ENCODE data around the gene RPN1. TPM values are rescaled to one million over a fixed set of nuclear protein-coding genes. Genes with fewer than 3 reads are reported as not detected.
"Not testable (repeated sequence)": the region's sequence is repeated elsewhere in the genome, so short reads cannot be mapped to it uniquely, and the experiment has no call there.

The RPN1 gene
- total RNA-seq, 6 donors from 2014 or later: 81.7 to 321 (median 218) TPM

- ATAC-seq (ENCODE audit: low FRiP score in 2 of 2) (no peak), DNase-seq (no peak)
- no peaks in the 10 kb centered on the region for H3K36me3 ChIP-seq
- 90 to 93% methylated on average over 3 of the region's 3 CpGs for WGBS, 2 donors
- no peaks in the 10 kb centered on the region for H3K9me3 ChIP-seq
- H3K4me1 ChIP-seq: peaks cover 0 to 5% (median 0%) of the 10 kb centered on the region in 4 donors
- no peaks in the 10 kb centered on the region for H3K27me3 ChIP-seq
- TF ChIP-seq CTCF (IDR thresholded peaks at IDR 0.05) (no peak), POLR2A (IDR thresholded peaks at IDR 0.05) (no peak), POLR2AphosphoS5 (IDR thresholded peaks at IDR 0.05) (no peak)
- no peak overlapping the region for H3K27ac ChIP-seq
- no peak overlapping the region for H3K4me3 ChIP-seq
These were observed 17.0 kb upstream of the RPN1 start for GRCh38 chr3:128667641-128668040.

DNA sequence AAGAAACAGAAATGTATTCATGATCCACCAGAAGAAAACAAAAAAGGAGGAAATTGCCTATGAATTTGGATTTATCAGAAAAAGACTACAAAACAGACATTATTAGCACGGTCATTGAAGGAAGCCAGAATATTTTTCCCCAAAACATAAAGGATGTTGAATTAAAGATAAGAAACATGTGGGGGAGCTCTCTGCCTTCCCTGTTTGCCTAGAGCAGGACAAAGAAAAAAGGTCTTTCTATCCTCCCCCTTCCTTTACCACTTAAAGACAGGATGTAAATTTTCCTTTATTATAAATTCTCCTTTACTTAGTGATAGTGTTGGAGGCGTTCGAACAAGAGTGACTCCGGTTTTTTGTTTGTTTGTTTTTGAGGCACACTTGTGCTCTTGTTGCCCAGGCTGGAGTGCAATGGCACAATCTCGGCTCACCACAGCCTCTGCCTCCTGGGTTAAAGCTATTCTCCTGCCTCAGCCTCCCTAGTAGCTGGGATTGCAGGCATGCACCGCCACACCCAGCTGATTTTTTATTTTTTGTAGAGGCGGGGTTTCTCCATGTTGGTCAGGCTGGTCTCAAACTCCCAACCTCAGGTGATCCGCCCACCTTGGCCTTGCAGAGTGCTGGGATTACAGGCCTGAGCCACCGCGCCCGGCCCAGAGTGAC is 14.9 kb upstream of the RPN1 start:
- H3K9me3 ChIP-seq: no peaks in the 10 kb centered on the region
- H3K36me3 ChIP-seq: no peaks in the 10 kb centered on the region
- H3K4me1 ChIP-seq: peaks cover 0 to 5% (median 0%) of the 10 kb centered on the region in 4 donors
- H3K27me3 ChIP-seq: no peaks in the 10 kb centered on the region
- no peak for DNase-seq
- no peak overlapping the region for H3K27ac ChIP-seq
- TF ChIP-seq CTCF (IDR thresholded peaks at IDR 0.05) (no peak), POLR2AphosphoS5 (IDR thresholded peaks at IDR 0.05) (no peak), POLR2A (IDR thresholded peaks at IDR 0.05) (no peak), EP300 (IDR thresholded peaks at IDR 0.05) (no peak)
- no peak overlapping the region for H3K4me3 ChIP-seq
- ATAC-seq (ENCODE audit: low FRiP score in 2 of 2): no peak
- 63 to 69% methylated on average over 11 of the region's 11 CpGs for WGBS, 2 donors

GRCh38 chr3:128663151-128663550 is 12.5 kb upstream of the RPN1 start:
- TF ChIP-seq CTCF (IDR thresholded peaks at IDR 0.05) (no peak), POLR2AphosphoS5 (IDR thresholded peaks at IDR 0.05) (no peak), POLR2A (IDR thresholded peaks at IDR 0.05) (no peak), EP300 (IDR thresholded peaks at IDR 0.05) (no peak)
- H3K27me3 ChIP-seq: no peaks in the 10 kb centered on the region
- DNase-seq (no peak), ATAC-seq (ENCODE audit: low FRiP score in 2 of 2) (peak in 1 of 2 donors; percentile 44)
- H3K36me3 ChIP-seq: no peaks in the 10 kb centered on the region
- WGBS, 2 donors: 76 to 79% methylated on average over 4 of the region's 4 CpGs
- H3K4me1 ChIP-seq: peaks cover 0 to 5% (median 0%) of the 10 kb centered on the region in 4 donors
- no peak overlapping the region for H3K4me3 ChIP-seq
- H3K9me3 ChIP-seq: no peaks in the 10 kb centered on the region
- H3K27ac ChIP-seq: no peak overlapping the region

GRCh38 chr3:128655531-128655930 is 4.9 kb upstream of the RPN1 start:
- no peaks in the 10 kb centered on the region for H3K27me3 ChIP-seq
- TF ChIP-seq EP300 (IDR thresholded peaks at IDR 0.05) (no peak), POLR2AphosphoS5 (IDR thresholded peaks at IDR 0.05) (no peak), CTCF (IDR thresholded peaks at IDR 0.05) (no peak), POLR2A (IDR thresholded peaks at IDR 0.05) (no peak)
- WGBS, 2 donors: 61 to 72% methylated on average over 3 of the region's 3 CpGs
- no peak overlapping the region for H3K4me3 ChIP-seq
- no peaks in the 10 kb centered on the region for H3K9me3 ChIP-seq
- no peak for ATAC-seq (ENCODE audit: low FRiP score in 2 of 2)
- H3K36me3 ChIP-seq: no peaks in the 10 kb centered on the region
- H3K27ac ChIP-seq: no peak overlapping the region
- peaks cover 0 to 6% (median 0%) of the 10 kb centered on the region in 4 donors for H3K4me1 ChIP-seq
- no peak for DNase-seq

DNA sequence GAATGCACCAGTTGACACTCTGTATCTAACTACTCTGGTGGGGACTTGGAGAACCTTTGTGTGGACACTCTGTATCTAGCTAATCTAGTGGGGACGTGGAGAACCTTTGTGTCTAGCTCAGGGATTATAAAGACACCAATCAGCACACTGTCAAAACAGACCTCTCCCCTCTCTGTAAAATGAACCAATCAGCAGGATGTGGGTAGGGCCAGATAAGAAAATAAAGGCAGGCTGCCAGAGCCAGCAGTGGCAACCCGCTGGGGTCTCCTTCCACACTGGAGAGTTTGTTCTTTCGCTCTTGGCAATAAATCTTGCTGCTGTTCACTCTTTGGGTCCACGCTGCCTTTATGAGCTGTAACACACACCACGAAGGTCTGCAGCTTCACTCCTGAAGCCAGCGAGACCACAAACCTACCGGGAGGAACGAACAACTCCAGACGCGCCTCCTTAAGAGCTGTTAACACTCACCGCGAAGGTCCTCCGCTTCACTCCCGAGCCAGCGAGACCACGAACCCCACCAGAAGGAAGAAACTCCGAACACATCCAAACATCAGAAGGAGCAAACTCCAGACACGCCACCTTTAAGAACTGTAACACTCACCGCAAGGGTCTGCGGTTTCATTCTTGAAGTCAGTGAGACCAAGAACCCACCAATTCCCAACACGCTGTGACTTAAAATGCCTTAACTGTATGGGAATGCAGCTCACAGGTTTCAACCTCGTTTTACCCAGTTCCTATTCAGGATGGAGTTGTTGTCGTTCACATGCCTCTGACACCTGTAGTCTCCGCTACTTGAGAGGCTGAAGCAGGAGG is 3.6 kb upstream of the RPN1 start:
- ATAC-seq (ENCODE audit: low FRiP score in 2 of 2): not testable (repeated sequence)
- WGBS, 2 donors: 62 to 79% methylated on average over 20 to 23 of the region's 24 CpGs

More for the DNA sequence above, 3.6 kb upstream of the RPN1 start:
- DNase-seq, H3K27me3 ChIP-seq, H3K9me3 ChIP-seq, H3K36me3 ChIP-seq, H3K4me1 ChIP-seq, H3K27ac ChIP-seq: not testable (repeated sequence)
- peak overlapping the region in 3 of 4 donors; percentile 21 to 29 (median 24) for H3K4me3 ChIP-seq
